ENCODE data around the gene CCDC177. TPM values are rescaled to one million over a fixed set of nuclear protein-coding genes. Genes with fewer than 3 reads are reported as not detected.

Gene CCDC177
- total and polyA plus RNA-seq, 2 experiments from 2014 or later, result 0.23 TPM; not detected in 1

DNA sequence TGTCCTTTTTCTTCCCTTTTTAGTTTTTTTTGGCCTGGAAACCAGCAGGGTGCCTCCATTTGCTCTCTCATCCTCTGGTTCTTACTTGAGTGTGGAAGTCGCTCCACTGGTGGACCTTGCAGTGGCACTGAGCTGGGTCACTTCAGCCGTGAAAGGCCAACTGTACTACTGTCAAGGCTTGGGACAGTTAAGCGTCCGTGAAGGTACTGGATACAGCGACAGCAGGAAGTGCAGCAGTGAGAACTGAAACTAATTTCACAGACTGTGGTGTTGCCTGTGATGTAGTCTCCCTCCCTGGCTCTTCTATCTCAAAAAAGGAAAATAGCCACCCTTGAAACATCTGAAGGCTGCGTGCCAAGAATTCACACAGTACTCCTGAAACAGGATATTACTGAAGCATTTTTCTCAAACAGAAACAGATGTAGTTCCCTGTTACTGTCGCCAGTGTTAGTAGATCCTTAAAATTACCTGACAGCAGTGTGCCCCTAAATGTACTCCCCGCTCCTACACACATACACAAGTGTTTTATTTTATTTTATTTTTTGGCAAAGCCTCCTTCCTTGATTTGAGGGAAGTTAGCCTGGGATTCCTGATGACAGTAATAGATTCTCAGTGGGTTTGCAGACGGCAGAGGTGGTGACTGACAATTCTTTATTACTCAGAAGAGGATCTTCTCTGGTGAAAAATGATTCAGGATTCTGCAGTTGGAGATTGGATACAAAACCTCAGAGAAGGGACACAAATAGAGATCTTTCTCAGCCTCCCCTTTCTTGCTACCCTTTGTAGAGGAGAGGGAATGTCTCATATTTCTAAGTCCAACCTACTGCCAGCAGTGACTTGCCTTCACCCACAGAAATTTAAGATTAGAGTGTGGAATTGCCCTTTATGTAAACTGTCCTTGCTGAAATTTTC is 41.1 kb upstream of the CCDC177 start:
- peaks cover 66% of the 10 kb centered on the region for H4K20me1 ChIP-seq (ENCODE audit: insufficient read depth, poor library complexity, severe bottlenecking)
- peaks cover 43% of the 10 kb centered on the region for H3K4me1 ChIP-seq (ENCODE audit: insufficient read depth)
- peaks cover 88% of the 10 kb centered on the region for H3K79me2 ChIP-seq
- TF ChIP-seq, protein P1, sequence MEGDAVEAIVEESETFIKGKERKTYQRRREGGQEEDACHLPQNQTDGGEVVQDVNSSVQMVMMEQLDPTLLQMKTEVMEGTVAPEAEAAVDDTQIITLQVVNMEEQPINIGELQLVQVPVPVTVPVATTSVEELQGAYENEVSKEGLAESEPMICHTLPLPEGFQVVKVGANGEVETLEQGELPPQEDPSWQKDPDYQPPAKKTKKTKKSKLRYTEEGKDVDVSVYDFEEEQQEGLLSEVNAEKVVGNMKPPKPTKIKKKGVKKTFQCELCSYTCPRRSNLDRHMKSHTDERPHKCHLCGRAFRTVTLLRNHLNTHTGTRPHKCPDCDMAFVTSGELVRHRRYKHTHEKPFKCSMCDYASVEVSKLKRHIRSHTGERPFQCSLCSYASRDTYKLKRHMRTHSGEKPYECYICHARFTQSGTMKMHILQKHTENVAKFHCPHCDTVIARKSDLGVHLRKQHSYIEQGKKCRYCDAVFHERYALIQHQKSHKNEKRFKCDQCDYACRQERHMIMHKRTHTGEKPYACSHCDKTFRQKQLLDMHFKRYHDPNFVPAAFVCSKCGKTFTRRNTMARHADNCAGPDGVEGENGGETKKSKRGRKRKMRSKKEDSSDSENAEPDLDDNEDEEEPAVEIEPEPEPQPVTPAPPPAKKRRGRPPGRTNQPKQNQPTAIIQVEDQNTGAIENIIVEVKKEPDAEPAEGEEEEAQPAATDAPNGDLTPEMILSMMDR (IDR thresholded peaks at IDR 0.05; ENCODE audit: poor library complexity), result no peak
- no peak for TF ChIP-seq EZH2 (IDR thresholded peaks at IDR 0.05; ENCODE audit: borderline replicate concordance)
- no peaks in the 10 kb centered on the region for H3K9me3 ChIP-seq (ENCODE audit: low read depth)
- H3K27ac ChIP-seq, result peak overlapping the region; percentile 83
- no peak overlapping the region for H2AFZ ChIP-seq
- 47% methylated on average over 9 of the region's 9 CpGs for WGBS (ENCODE audit: low lambda C conversion rate, missing lambda C conversion rate)
- H3K27me3 ChIP-seq, result no peaks in the 10 kb centered on the region
- H3K4me3 ChIP-seq, result no peak overlapping the region
- H3K4me2 ChIP-seq, result peak overlapping the region; percentile 93
- H3K9me2 ChIP-seq (replicated peaks; ENCODE audit: insufficient read depth), result no peaks in the 10 kb centered on the region
- no peaks in the 10 kb centered on the region for H3K36me3 ChIP-seq (replicated peaks; ENCODE audit: insufficient read depth, low read depth)
- DNase-seq (ENCODE audit: low spot score), result no peak

DNA sequence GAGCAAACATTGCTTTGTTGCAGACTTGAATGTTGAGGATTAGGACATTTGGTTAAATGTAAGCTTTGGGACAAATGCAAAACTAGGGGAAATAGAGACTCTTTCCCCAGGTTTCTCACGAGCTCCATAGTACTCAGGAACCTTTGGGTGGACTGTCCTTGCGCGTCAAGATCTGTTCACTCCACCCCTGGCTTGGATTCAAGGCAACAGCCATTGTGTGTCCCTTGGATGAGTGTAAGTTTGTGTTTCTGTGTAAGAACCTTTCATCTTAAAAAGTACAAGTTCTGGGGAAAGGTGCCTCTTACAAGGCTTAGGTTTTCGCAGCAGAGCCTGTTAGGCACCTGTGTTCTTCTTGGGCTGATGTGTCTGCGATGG is 40.4 kb upstream of the CCDC177 start:
- Histone ChIP-seq H3K79me2 (peaks cover 82% of the 10 kb centered on the region), H3K4me3 (no peak overlapping the region), H3K9me2 (replicated peaks; ENCODE audit: insufficient read depth) (no peaks in the 10 kb centered on the region), H3K27ac (peak overlapping the region; percentile 83), H3K4me2 (peak overlapping the region; percentile 93), H3K9me3 (ENCODE audit: low read depth) (no peaks in the 10 kb centered on the region), H3K36me3 (replicated peaks; ENCODE audit: insufficient read depth, low read depth) (no peaks in the 10 kb centered on the region), H2AFZ (no peak overlapping the region), H3K27me3 (no peaks in the 10 kb centered on the region), H3K4me1 (ENCODE audit: insufficient read depth) (peaks cover 49% of the 10 kb centered on the region), H4K20me1 (ENCODE audit: insufficient read depth, poor library complexity, severe bottlenecking) (peaks cover 62% of the 10 kb centered on the region)
- 80% methylated on average over 5 of the region's 5 CpGs for WGBS (ENCODE audit: low lambda C conversion rate, missing lambda C conversion rate)
- no peak for DNase-seq (ENCODE audit: low spot score)
- TF ChIP-seq EZH2 (IDR thresholded peaks at IDR 0.05; ENCODE audit: borderline replicate concordance) (no peak), EZH2phosphoT487 (IDR thresholded peaks at IDR 0.05; ENCODE audit: low read depth, severe bottlenecking, unreplicated experiment) (no peak)
- TF ChIP-seq, protein P1 (IDR thresholded peaks at IDR 0.05; ENCODE audit: poor library complexity), result no peak

DNA sequence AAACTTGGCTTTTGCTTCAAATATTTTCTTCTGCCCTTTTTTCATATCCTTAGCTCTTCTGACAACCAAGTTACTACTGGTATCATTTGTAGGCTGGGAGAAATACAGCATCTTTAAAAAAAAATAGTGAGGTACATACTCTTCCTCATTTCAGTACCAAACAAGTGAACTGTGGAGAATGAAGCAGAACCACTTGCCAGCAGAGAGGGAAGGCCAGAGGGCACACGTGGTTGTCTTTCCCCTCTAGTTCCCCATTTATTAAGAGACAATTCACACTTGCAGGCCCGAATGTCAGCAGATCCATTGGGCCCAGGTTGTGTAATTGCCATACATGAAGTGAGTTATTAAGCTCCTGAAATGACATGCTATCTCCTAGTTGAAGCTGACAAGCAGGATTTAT is 39.9 kb upstream of the CCDC177 start:
- Histone ChIP-seq H2AFZ (no peak overlapping the region), H3K4me1 (ENCODE audit: insufficient read depth) (peaks cover 52% of the 10 kb centered on the region), H3K9me2 (replicated peaks; ENCODE audit: insufficient read depth) (no peaks in the 10 kb centered on the region), H3K4me3 (no peak overlapping the region), H3K27me3 (no peaks in the 10 kb centered on the region), H3K9me3 (ENCODE audit: low read depth) (no peaks in the 10 kb centered on the region), H3K4me2 (peak overlapping the region; percentile 93), H3K27ac (no peak overlapping the region), H4K20me1 (ENCODE audit: insufficient read depth, poor library complexity, severe bottlenecking) (peaks cover 62% of the 10 kb centered on the region), H3K79me2 (peaks cover 80% of the 10 kb centered on the region), H3K36me3 (replicated peaks; ENCODE audit: insufficient read depth, low read depth) (no peaks in the 10 kb centered on the region)
- DNase-seq (ENCODE audit: low spot score), result no peak
- 62% methylated on average over 2 of the region's 2 CpGs for WGBS (ENCODE audit: low lambda C conversion rate, missing lambda C conversion rate)
- TF ChIP-seq, protein P1 (IDR thresholded peaks at IDR 0.05; ENCODE audit: poor library complexity), result no peak
- TF ChIP-seq EZH2 (IDR thresholded peaks at IDR 0.05; ENCODE audit: borderline replicate concordance) (no peak), EZH2phosphoT487 (IDR thresholded peaks at IDR 0.05; ENCODE audit: low read depth, severe bottlenecking, unreplicated experiment) (no peak)

All from hepatocyte (in vitro differentiated cells).